ENCODE measurements around the gene CDPF1. TPM values are rescaled to one million over a fixed set of nuclear protein-coding genes. Genes with fewer than 3 reads are reported as not detected.

CDPF1 gene
- polyA plus RNA-seq, 1 experiment = 12.9 TPM

GRCh38 chr22:46295277-46295971 is 45.3 kb upstream of the CDPF1 start:
- ChIA-PET CTCF (interaction anchor here (0.9 to 2.1 kb wide), 4 partner anchors 20 to 289 kb away, joined by 3 to 8 read pairs (median 5); no protein-coding TSS in a partner anchor), POLR2A (no interaction called here)
- Histone ChIP-seq H3K4me3 (ENCODE audit: low read depth, low read length) (no peak overlapping the region), H3K27me3 (ENCODE audit: control insufficient read depth, insufficient read depth, low read length) (no peaks in the 10 kb centered on the region), H3K36me3 (ENCODE audit: control insufficient read depth, insufficient read depth, low read length) (peaks cover 6% of the 10 kb centered on the region)
- no peak for DNase-seq (ENCODE audit: low read depth)
- TF ChIP-seq, protein P1, sequence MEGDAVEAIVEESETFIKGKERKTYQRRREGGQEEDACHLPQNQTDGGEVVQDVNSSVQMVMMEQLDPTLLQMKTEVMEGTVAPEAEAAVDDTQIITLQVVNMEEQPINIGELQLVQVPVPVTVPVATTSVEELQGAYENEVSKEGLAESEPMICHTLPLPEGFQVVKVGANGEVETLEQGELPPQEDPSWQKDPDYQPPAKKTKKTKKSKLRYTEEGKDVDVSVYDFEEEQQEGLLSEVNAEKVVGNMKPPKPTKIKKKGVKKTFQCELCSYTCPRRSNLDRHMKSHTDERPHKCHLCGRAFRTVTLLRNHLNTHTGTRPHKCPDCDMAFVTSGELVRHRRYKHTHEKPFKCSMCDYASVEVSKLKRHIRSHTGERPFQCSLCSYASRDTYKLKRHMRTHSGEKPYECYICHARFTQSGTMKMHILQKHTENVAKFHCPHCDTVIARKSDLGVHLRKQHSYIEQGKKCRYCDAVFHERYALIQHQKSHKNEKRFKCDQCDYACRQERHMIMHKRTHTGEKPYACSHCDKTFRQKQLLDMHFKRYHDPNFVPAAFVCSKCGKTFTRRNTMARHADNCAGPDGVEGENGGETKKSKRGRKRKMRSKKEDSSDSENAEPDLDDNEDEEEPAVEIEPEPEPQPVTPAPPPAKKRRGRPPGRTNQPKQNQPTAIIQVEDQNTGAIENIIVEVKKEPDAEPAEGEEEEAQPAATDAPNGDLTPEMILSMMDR (IDR thresholded peaks at IDR 0.05; ENCODE audit: insufficient read depth, low read depth, low read length) = no peak

DNA sequence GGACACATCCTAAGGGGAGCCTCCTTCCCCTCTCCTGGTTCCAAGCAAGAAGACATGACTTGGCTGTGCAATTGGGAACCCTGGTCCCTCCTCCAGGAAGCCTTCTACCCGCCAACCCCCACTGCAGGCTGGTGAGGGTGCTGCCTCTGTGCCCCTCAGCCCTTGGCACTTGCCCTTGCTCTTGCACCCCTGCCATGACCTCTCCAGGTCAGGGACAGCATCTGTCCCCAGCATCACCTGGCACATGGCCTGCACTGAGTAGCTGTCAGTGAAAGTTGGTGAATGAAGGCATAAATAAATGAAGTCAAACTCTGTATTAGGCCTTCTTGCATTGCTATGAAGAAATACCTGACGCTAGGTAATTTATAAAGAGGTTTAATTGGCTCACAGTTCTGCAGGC is 44.7 kb upstream of the CDPF1 start:
- Histone ChIP-seq H3K4me3 (ENCODE audit: low read depth, low read length) (no peak overlapping the region), H3K27me3 (ENCODE audit: control insufficient read depth, insufficient read depth, low read length) (no peaks in the 10 kb centered on the region), H3K36me3 (ENCODE audit: control insufficient read depth, insufficient read depth, low read length) (peaks cover 9% of the 10 kb centered on the region)
- TF ChIP-seq, protein P1 (IDR thresholded peaks at IDR 0.05; ENCODE audit: insufficient read depth, low read depth, low read length) = no peak
- DNase-seq (ENCODE audit: low read depth) = no peak
- CTCF ChIA-PET = interaction anchor here (2.1 kb wide), 1 partner anchor 289 kb away, joined by 6 read pairs; no protein-coding TSS in a partner anchor
- POLR2A ChIA-PET = no interaction called here

DNA sequence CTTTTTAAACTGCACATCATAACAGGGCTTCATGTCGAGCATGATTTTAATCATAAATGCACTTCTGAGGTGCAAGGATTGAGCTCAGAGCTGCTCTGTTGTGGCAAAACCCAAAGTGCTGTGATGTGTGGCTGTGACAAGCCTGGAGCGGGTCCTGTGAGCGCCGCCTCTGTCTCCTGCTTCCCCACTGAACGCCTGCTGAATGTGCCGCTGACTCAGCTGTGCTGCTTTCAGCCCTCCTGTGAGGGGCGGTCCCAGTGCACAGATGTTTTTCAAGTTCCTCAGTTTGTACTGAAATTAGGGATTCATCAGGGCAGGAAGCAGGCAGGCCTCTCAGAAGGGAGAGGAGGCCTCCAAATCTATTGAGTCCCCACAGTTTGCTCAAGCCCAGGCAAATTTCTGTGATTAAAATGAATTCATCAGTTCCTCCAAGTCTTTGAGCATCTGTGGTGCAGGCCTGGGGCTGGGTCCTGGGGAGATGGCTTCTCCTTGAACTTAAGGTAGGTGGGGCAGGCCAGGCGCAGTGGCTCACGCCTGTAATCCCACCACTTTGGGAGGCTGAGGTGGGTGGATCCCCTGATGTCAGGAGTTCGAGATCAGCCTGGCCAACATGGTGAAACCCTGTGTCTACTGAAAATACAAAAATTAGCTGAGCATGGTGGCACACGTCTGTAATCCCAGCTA is 43.6 kb upstream of the CDPF1 start:
- DNase-seq (ENCODE audit: low read depth) = no peak
- peaks cover 16% of the 10 kb centered on the region for H3K36me3 ChIP-seq (ENCODE audit: control insufficient read depth, insufficient read depth, low read length)
- CTCF ChIA-PET = no interaction called here
- TF ChIP-seq, protein P1 (IDR thresholded peaks at IDR 0.05; ENCODE audit: insufficient read depth, low read depth, low read length) = no peak
- no peaks in the 10 kb centered on the region for H3K27me3 ChIP-seq (ENCODE audit: control insufficient read depth, insufficient read depth, low read length)
- POLR2A ChIA-PET = no interaction called here
- H3K4me3 ChIP-seq (ENCODE audit: low read depth, low read length) = no peak overlapping the region

GRCh38 chr22:46292732-46293131 is 42.6 kb upstream of the CDPF1 start:
- TF ChIP-seq, protein P1 (IDR thresholded peaks at IDR 0.05; ENCODE audit: insufficient read depth, low read depth, low read length) = no peak
- peaks cover 17% of the 10 kb centered on the region for H3K36me3 ChIP-seq (ENCODE audit: control insufficient read depth, insufficient read depth, low read length)
- H3K27me3 ChIP-seq (ENCODE audit: control insufficient read depth, insufficient read depth, low read length) = no peaks in the 10 kb centered on the region
- ChIA-PET POLR2A (no interaction called here), CTCF (no interaction called here)
- no peak for DNase-seq (ENCODE audit: low read depth)
- H3K4me3 ChIP-seq (ENCODE audit: low read depth, low read length) = no peak overlapping the region

DNA sequence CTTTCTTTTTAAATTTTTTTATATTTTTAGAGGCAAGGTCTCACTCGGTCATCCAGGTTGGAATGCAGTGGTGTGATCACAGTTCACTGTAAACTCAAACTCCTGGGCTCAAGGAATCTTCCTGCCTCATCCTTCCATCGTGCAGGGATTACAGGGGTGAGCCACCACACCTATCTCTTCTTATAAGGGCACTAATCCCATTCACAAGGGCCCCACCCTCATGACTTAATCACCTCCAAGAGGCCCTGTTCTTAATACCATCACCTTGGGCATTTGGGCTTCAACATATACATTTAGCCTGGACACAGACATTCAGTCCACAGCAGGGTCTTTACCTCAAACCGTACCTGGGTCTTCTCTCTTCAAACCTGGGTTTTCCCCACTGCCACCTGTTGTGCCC is 42.1 kb upstream of the CDPF1 start:
- Histone ChIP-seq H3K27me3 (ENCODE audit: control insufficient read depth, insufficient read depth, low read length) (no peaks in the 10 kb centered on the region), H3K36me3 (ENCODE audit: control insufficient read depth, insufficient read depth, low read length) (peaks cover 17% of the 10 kb centered on the region), H3K4me3 (ENCODE audit: low read depth, low read length) (no peak overlapping the region)
- CTCF ChIA-PET = no interaction called here
- TF ChIP-seq, protein P1 (IDR thresholded peaks at IDR 0.05; ENCODE audit: insufficient read depth, low read depth, low read length) = no peak
- POLR2A ChIA-PET = no interaction called here
- no peak for DNase-seq (ENCODE audit: low read depth)

All from BJ (cell line).